ENCODE results near the gene HOXD12.

- TF ChIP-seq EZH2 (IDR thresholded peaks at IDR 0.05; ENCODE audit: low read depth, unreplicated experiment) (peak; percentile 88), CTCF (conservative IDR thresholded peaks at IDR 0.05; ENCODE audit: low read depth in 2 of 2) (no peak), EZH2phosphoT487 (IDR thresholded peaks at IDR 0.05; ENCODE audit: unreplicated experiment) (no peak), POLR2AphosphoS5 (IDR thresholded peaks at IDR 0.05; ENCODE audit: low read depth) (no peak), REST (IDR thresholded peaks at IDR 0.05; ENCODE audit: unreplicated experiment) (no peak)
Observed at GRCh38 chr2:176087330-176088047, 12.1 kb upstream of the HOXD12 start.
